A549 (cell line): ENCODE data around the gene MYL12A. TPM values are rescaled to one million over a fixed set of nuclear protein-coding genes. Genes with fewer than 3 reads are reported as not detected.

Experiments
- ATAC-seq, 2 experiments: fragments of 200-7000 bp in 1 of 2; fragments of >200 bp in 1 of 2; cut with Nextera tagmentation in 1 of 2; cut with Tn5 transposase in 1 of 2; 3 replicates each; pipeline versions ENCODE4 v1.8.0 to v1.9.1; 2018 to 2020; ENCODE audit warnings: mild to moderate bottlenecking in 1 of 2, moderate library complexity in 1 of 2
- CTCF ChIA-PET: fragments of 300-600 bp; sonication (Branson Sonifier 250); formaldehyde crosslinking; extraction: SDS; loops from one replicate; lab custom pipeline; 2021; ENCODE audit warnings: antibody characterized with exemption, inconsistent platforms; lab: Yijun Ruan, JAX
- POLR2A ChIA-PET: fragments of 350-600 bp; formaldehyde crosslinking; extraction: SDS; loops from one replicate; lab custom pipeline; 2021; ENCODE audit warnings: antibody characterized with exemption, inconsistent platforms; lab: Yijun Ruan, JAX
- DNase-seq, 2 experiments: peaks; one replicate each; pipeline versions ENCODE4 v3.0.0 to v3.0.0-alpha.2; 2011 to 2016; ENCODE audit warnings: low read depth in 1 of 2, low spot score in 1 of 2
- FAIRE-seq: peaks from 2 replicates; lab custom pipeline; 2011; peaks lifted over from hg19 to GRCh38; lab: Jason Lieb, UNC
- H3K27ac ChIP-seq, 2 experiments: fragments of >200 bp; sonication (Bioruptor Twin); formaldehyde crosslinking; 3 replicates each; pipeline ENCODE4 v1.5.1; 2016 to 2017
- H3K4me1 ChIP-seq: fragments of >200 bp; sonication (Bioruptor Twin); formaldehyde crosslinking; 3 replicates; pipeline ENCODE4 v1.6.1; 2016
- H3K4me2 ChIP-seq: fragments of >200 bp; sonication (Bioruptor Twin); formaldehyde crosslinking; 3 replicates; pipeline ENCODE4 v1.6.1; 2016
- H3K4me3 ChIP-seq: fragments of >200 bp; sonication (Bioruptor Twin); formaldehyde crosslinking; 3 replicates; pipeline ENCODE4 v1.5.1; 2016
- H3K9me3 ChIP-seq: fragments of >200 bp; sonication (Bioruptor Twin); formaldehyde crosslinking; 3 replicates; pipeline ENCODE4 v1.6.1; 2016
- ATOH8 ChIP-seq: fragments of 250-450 bp; sonication (Bioruptor Pico); IDR thresholded peaks from 2 replicates; pipeline ENCODE4 v1.5.0; 2020; ENCODE audit warnings: low read depth, mild to moderate bottlenecking, moderate library complexity
- CHD2 ChIP-seq: fragments of 150-350 bp; IDR thresholded peaks from 2 replicates; pipeline ENCODE4 v1.6.1; 2014; ENCODE audit warnings: low read length; ENCODE audit not compliant: partially characterized antibody
- CHD4 ChIP-seq: fragments of 200-600 bp; sonication (generic); IDR thresholded peaks from 2 replicates; pipeline ENCODE4 v1.6.1; 2016; ENCODE audit warnings: antibody characterized with exemption, mild to moderate bottlenecking, borderline replicate concordance
- ESRRA ChIP-seq: fragments of 150-350 bp; IDR thresholded peaks from 2 replicates; pipeline ENCODE4 v1.6.1; 2014; ENCODE audit warnings: mild to moderate bottlenecking, low read length, borderline replicate concordance
- FOXS1 ChIP-seq: fragments of 250-450 bp; sonication (Bioruptor Pico); IDR thresholded peaks from 2 replicates; pipeline ENCODE4 v1.5.0; 2020; ENCODE audit warnings: mild to moderate bottlenecking, moderate library complexity
- HDAC2 ChIP-seq: fragments of 200-600 bp; sonication (generic); IDR thresholded peaks from 2 replicates; pipeline ENCODE4 v1.6.1; 2016
- HOXB5 ChIP-seq: fragments of 250-450 bp; sonication (Bioruptor Pico); IDR thresholded peaks from 2 replicates; pipeline ENCODE4 v1.5.0; 2020; ENCODE audit warnings: mild to moderate bottlenecking, moderate library complexity
- KDM1A ChIP-seq: fragments of 200-600 bp; sonication (generic); IDR thresholded peaks from 2 replicates; pipeline ENCODE4 v1.6.1; 2016; ENCODE audit warnings: low read depth, mild to moderate bottlenecking
- RAD21 ChIP-seq, 2 experiments: fragments of >200 bp in 1 of 2; sonication (Bioruptor Twin) in 1 of 2; formaldehyde crosslinking in 1 of 2; IDR thresholded peaks in 1 of 2; conservative IDR thresholded peaks in 1 of 2; 2 replicates in 1 of 2; 3 replicates in 1 of 2; pipeline ENCODE4 v1.6.1; 2012 to 2018; ENCODE audit warnings: inconsistent platforms in 1 of 2
- RARB ChIP-seq: fragments of 250-450 bp; sonication (Bioruptor Pico); IDR thresholded peaks from 2 replicates; pipeline ENCODE4 v1.8.0; 2021; ENCODE audit warnings: mild to moderate bottlenecking, moderate library complexity
- RCOR1 ChIP-seq: fragments of 150-350 bp; IDR thresholded peaks from 2 replicates; pipeline ENCODE4 v1.6.1; 2014; ENCODE audit warnings: antibody characterized with exemption, low read length, low read depth
- REST ChIP-seq: fragments of 200-600 bp; sonication (generic); IDR thresholded peaks from 2 replicates; pipeline ENCODE4 v1.6.1; 2016; ENCODE audit warnings: antibody characterized with exemption, mild to moderate bottlenecking, moderate library complexity
- RFX5 ChIP-seq: fragments of 450-650 bp; IDR thresholded peaks from 2 replicates; pipeline ENCODE4 v1.7.1; 2014; ENCODE audit warnings: antibody characterized with exemption, mild to moderate bottlenecking, moderate library complexity
- ZC3H11A ChIP-seq: fragments of 450-650 bp; IDR thresholded peaks from 2 replicates; pipeline ENCODE4 v1.6.1; 2014; ENCODE audit warnings: antibody characterized with exemption, mild to moderate bottlenecking
- WGBS: methylation state at CpG from one replicate; pipeline ENCODE4 v1.1.6; 2017; ENCODE audit errors: missing lambda C conversion rate; 5-methylcytosine and 5-hydroxymethylcytosine counted together
- polyA plus RNA-seq, 4 experiments: library from polyadenylated mRNA; depleted of rRNA in 3 of 4; stranded (reverse); fragments of >200 nt; fragmentation: RNase III in 1 of 4; extraction: RNeasy Plus Mini Kit Qiagen cat#74134 plus additional on column Dnase treatment in 1 of 4; gene quantifications; 2 replicates in 3 of 4; 3 replicates in 1 of 4; pipeline ENCODE4 v1.2.3, GENCODE V29; 2011 to 2017
- TF ChIP-seq, protein P1 (sequence below): fragments of >200 bp; sonication (Bioruptor Twin); formaldehyde crosslinking; IDR thresholded peaks from 3 replicates; pipeline ENCODE4 v1.5.1; 2016

MYL12A gene
- polyA plus RNA-seq, 2 of the 4 experiments (the other 2 are of a cell fraction), result 510 to 514 TPM

DNA sequence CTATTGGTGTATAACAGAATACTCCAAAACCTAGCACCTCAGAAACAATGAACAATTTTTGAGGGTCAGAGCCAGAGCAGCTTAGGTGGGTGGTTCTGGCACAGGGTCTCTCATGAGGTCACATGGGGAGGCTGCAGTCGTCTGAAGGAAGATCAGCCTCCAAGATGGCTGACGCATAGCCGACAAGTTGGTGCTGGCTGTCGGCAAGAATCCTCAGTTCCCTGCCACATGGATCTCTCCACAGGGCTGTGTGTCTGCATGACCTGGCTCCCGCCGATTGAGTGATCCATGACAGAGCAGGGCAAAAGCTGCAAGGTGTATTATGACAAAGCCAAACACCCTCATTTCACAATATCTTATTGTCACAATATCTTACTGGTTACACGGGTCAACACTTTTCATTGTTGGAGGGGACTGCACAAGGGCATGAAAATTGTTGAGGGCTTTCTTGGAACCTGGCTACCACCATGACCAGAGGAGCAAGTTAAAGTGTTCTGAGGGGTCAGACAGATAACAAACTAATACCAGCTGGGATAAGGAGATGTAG, 18.5 kb downstream of the MYL12A start:
- ATAC-seq (no peak), DNase-seq (no peak), FAIRE-seq (no peak)
- no peak overlapping the region for H3K4me3 ChIP-seq
- H3K9me3 ChIP-seq, result no peaks in the 10 kb centered on the region
- peak overlapping the region; percentile 94 for H3K4me2 ChIP-seq
- ChIA-PET POLR2A (no interaction called here), CTCF (no interaction called here)
- TF ChIP-seq RFX5 (no peak), CHD2 (no peak), HDAC2 (no peak), RCOR1 (no peak), ZC3H11A (no peak), ESRRA (no peak)
- TF ChIP-seq, protein P1, sequence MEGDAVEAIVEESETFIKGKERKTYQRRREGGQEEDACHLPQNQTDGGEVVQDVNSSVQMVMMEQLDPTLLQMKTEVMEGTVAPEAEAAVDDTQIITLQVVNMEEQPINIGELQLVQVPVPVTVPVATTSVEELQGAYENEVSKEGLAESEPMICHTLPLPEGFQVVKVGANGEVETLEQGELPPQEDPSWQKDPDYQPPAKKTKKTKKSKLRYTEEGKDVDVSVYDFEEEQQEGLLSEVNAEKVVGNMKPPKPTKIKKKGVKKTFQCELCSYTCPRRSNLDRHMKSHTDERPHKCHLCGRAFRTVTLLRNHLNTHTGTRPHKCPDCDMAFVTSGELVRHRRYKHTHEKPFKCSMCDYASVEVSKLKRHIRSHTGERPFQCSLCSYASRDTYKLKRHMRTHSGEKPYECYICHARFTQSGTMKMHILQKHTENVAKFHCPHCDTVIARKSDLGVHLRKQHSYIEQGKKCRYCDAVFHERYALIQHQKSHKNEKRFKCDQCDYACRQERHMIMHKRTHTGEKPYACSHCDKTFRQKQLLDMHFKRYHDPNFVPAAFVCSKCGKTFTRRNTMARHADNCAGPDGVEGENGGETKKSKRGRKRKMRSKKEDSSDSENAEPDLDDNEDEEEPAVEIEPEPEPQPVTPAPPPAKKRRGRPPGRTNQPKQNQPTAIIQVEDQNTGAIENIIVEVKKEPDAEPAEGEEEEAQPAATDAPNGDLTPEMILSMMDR, result no peak
- peaks cover 63% of the 10 kb centered on the region for H3K4me1 ChIP-seq
- H3K27ac ChIP-seq, result no peak overlapping the region
- WGBS, result 59% methylated on average over 7 of the region's 7 CpGs

- TF ChIP-seq, protein P1, result no peak
- TF ChIP-seq HOXB5 (CRISPR knock-in tag) (no peak), RARB (no peak), RFX5 (no peak), CHD4 (no peak), KDM1A (no peak)
- TF ChIP-seq, all 56 proteins: peak for 0
- no peak for FAIRE-seq
- Histone ChIP-seq H3K27ac (no peak overlapping the region), H3K4me2 (peak overlapping the region; percentile 46), H3K4me3 (no peak overlapping the region), H3K9me3 (no peaks in the 10 kb centered on the region), H3K4me1 (peaks cover 63% of the 10 kb centered on the region)
- POLR2A ChIA-PET, result no interaction called here
- DNase-seq, result no peak
- no peak for ATAC-seq
- CTCF ChIA-PET, result no interaction called here
These were observed 20.7 kb downstream of the MYL12A start for GRCh38 chr18:3268306-3268705.

DNA sequence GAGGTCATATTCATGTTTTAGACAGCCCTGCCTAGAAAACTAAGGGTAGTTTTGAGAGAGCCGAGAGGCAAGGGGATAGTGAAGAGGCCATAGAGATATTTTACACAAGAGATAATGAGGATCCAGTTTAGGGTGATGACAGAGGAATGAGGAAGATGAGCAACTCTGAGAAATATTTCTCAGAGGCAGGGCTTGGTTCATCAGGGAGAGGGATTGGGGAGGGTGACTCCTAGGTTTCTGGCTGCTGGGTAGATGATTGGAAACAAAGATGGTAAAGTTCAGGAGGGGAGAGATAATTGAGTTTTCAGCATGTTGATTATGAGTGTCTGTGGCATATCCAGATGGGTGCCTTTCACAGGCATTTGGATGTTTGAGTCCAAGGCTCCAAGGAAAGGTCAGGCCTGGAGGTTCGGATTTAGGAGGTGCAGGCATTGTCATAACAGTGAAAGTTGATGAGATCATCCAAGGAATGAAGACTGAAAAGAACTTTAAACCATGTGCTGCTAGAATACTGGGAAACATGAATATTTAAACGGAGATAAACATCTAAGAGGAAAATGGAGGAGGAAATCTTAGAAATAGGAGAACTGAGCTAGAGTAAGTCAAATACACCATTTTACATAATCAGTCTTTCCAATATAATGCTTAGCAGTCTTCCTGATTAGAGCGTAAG, 21.8 kb downstream of the MYL12A start:
- POLR2A ChIA-PET, result no interaction called here

More for the DNA sequence above, 21.8 kb downstream of the MYL12A start:
- Histone ChIP-seq H3K27ac (peak overlapping the region in 1 of 2 experiments; percentile 15; a peak in 1 of 6 replicates), H3K9me3 (no peaks in the 10 kb centered on the region), H3K4me1 (peaks cover 57% of the 10 kb centered on the region), H3K4me3 (no peak overlapping the region), H3K4me2 (peak overlapping the region; percentile 46)
- CTCF ChIA-PET, result no interaction called here
- 84% methylated on average over 4 of the region's 4 CpGs for WGBS
- ATAC-seq (peak in 1 of 2 experiments; percentile 46; a peak in 2 of 6 replicates), DNase-seq (no peak), FAIRE-seq (no peak)
- TF ChIP-seq ATOH8 (CRISPR knock-in tag) (no peak), FOXS1 (CRISPR knock-in tag) (no peak), RARB (no peak), REST (no peak), RAD21 (conservative IDR thresholded peaks at IDR 0.05 in 1 of 2, IDR thresholded peaks at IDR 0.05 in 1 of 2) (no peak)
